ENCODE results near the gene CFAP46.

DNA sequence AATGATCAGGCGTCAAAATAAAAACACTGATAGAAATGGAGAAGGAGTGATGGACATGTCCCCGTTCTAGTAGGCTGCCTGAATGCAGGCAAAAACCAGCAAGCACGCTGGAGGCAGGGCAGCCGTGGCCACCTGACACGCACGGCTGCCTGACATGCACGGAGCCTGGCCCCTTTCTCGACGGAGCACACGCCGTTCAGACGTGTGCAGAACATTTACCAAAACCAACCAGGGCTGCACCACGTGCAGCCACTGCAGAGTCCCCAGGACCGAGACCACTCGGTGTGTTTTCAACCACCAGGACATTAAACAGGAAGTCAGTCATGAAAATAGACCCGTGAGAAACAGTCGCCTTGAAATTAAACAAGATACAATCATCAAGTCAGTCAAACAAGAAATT, 94.5 kb downstream of the CFAP46 start:
- TF ChIP-seq, protein P1, sequence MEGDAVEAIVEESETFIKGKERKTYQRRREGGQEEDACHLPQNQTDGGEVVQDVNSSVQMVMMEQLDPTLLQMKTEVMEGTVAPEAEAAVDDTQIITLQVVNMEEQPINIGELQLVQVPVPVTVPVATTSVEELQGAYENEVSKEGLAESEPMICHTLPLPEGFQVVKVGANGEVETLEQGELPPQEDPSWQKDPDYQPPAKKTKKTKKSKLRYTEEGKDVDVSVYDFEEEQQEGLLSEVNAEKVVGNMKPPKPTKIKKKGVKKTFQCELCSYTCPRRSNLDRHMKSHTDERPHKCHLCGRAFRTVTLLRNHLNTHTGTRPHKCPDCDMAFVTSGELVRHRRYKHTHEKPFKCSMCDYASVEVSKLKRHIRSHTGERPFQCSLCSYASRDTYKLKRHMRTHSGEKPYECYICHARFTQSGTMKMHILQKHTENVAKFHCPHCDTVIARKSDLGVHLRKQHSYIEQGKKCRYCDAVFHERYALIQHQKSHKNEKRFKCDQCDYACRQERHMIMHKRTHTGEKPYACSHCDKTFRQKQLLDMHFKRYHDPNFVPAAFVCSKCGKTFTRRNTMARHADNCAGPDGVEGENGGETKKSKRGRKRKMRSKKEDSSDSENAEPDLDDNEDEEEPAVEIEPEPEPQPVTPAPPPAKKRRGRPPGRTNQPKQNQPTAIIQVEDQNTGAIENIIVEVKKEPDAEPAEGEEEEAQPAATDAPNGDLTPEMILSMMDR (IDR thresholded peaks at IDR 0.05), result no peak
- no peak for TF ChIP-seq SIN3A (IDR thresholded peaks at IDR 0.05; ENCODE audit: borderline replicate concordance, insufficient read depth, low read depth, low read length)
- TF ChIP-seq POLR2AphosphoS5 (IDR thresholded peaks at IDR 0.05; ENCODE audit: low read depth, low read length), result no peak
- TF ChIP-seq, protein P2, sequence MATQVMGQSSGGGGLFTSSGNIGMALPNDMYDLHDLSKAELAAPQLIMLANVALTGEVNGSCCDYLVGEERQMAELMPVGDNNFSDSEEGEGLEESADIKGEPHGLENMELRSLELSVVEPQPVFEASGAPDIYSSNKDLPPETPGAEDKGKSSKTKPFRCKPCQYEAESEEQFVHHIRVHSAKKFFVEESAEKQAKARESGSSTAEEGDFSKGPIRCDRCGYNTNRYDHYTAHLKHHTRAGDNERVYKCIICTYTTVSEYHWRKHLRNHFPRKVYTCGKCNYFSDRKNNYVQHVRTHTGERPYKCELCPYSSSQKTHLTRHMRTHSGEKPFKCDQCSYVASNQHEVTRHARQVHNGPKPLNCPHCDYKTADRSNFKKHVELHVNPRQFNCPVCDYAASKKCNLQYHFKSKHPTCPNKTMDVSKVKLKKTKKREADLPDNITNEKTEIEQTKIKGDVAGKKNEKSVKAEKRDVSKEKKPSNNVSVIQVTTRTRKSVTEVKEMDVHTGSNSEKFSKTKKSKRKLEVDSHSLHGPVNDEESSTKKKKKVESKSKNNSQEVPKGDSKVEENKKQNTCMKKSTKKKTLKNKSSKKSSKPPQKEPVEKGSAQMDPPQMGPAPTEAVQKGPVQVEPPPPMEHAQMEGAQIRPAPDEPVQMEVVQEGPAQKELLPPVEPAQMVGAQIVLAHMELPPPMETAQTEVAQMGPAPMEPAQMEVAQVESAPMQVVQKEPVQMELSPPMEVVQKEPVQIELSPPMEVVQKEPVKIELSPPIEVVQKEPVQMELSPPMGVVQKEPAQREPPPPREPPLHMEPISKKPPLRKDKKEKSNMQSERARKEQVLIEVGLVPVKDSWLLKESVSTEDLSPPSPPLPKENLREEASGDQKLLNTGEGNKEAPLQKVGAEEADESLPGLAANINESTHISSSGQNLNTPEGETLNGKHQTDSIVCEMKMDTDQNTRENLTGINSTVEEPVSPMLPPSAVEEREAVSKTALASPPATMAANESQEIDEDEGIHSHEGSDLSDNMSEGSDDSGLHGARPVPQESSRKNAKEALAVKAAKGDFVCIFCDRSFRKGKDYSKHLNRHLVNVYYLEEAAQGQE (IDR thresholded peaks at IDR 0.05; ENCODE audit: insufficient read depth in 1 of 2, low read depth in 2 of 2, low read length in 1 of 2), result no peak

Measured in Panc1 (cell line).